ENCODE results near the gene MCL1.
A peak's percentile ranks its signal among the peaks of the same experiment; 100 is the strongest.
"Not testable (repeated sequence)": the region's sequence is repeated elsewhere in the genome, so short reads cannot be mapped to it uniquely, and the experiment has no call there.

The MCL1 gene

GRCh38 chr1:150580966-150581365 is 1.6 kb upstream of the MCL1 start:
- H3K27me3 Mint-ChIP-seq, DNase-seq, H3K9me3 Mint-ChIP-seq: not testable (repeated sequence)
- peaks cover 35% of the 10 kb centered on the region for H3K36me3 Mint-ChIP-seq (ENCODE audit: low read depth)
- peaks cover 20% of the 10 kb centered on the region for H3K4me1 Mint-ChIP-seq (ENCODE audit: low read depth)
- peak overlapping the region; percentile 99 for H3K4me3 Mint-ChIP-seq
- H3K27ac Mint-ChIP-seq, result peak overlapping the region; percentile 96

- peak overlapping the region; percentile 96 for H3K27ac Mint-ChIP-seq
- peak overlapping the region; percentile 99 for H3K4me3 Mint-ChIP-seq
- peaks cover 43% of the 10 kb centered on the region for H3K36me3 Mint-ChIP-seq (ENCODE audit: low read depth)
- H3K4me1 Mint-ChIP-seq (ENCODE audit: low read depth), result peaks cover 25% of the 10 kb centered on the region
- H3K9me3 Mint-ChIP-seq, result no peaks in the 10 kb centered on the region
- no peak for DNase-seq
- no peaks in the 10 kb centered on the region for H3K27me3 Mint-ChIP-seq
Measured at GRCh38 chr1:150579945-150580642, 684 bp upstream of the MCL1 start.

DNA sequence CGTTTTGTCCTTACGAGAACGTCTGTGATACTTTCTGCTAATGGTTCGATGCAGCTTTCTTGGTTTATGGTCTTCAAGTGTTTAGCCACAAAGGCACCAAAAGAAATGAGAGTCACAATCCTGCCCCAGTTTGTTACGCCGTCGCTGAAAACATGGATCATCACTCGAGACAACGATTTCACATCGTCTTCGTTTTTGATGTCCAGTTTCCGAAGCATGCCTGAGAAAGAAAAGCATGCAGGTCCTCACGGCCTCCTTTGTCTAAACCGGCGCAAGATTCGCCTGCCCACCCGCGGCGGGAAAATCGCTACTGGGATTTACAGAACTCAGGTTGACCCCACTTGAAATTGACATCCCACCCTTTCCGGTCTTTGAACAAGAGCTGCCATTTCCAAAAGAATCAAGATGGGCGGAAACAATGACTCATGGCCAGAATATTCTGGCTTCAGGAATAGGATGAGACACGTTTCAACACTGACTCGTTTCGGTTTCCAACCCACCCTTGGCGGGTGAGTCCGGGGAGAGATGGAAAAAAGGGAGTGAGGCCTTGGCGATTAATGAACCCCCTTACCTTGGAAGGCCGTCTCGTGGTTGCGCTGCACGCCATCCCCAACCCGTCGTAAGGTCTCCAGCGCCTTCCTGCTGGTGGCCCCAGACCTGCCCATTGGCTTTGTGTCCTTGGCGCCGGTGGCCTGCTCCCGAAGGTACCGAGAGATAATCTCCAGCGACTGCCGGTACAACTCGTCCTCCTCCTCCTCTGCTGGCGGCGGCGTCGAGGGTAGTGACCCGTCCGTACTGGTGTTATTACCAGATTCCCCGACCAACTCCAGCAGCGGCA is 919 bp downstream of the MCL1 start:
- Mint-ChIP-seq H3K9me3 (no peaks in the 10 kb centered on the region), H3K4me1 (ENCODE audit: low read depth) (peaks cover 39% of the 10 kb centered on the region), H3K27me3 (no peaks in the 10 kb centered on the region), H3K4me3 (peak overlapping the region; percentile 99), H3K36me3 (ENCODE audit: low read depth) (peaks cover 59% of the 10 kb centered on the region), H3K27ac (peak overlapping the region; percentile 99)
- DNase-seq, result peak; percentile 78

DNA sequence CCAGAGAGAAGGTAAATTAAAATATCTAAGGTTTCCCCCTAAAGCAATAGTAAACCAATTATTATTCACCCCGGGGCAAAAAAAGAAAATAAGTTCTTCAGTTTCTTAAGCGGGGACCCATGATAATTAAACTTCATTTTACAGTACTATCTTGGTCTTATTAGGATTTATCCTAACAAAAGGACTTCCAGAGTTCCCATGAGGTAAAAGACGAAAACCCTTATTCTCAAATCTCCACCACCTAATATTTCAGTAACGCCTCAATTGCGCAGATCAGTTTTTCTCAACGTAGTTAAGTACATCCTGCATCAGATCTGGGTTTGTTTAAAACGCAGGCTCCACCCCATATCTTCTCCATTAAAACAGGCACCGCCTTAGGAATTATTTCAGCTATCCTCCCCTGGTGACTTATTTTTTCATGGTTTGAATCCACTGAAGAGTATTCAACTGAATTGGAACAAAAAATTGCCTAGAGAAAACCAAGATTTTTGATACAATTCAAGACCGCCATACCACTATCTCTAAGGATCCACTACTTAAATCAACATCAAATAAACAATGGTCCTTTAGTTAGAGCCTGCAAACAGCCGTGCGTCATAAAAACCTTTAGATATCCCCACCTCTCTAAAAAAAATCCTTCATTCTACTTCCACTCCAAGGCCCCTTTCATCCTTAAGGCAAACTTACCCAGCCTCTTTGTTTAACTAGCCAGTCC is 1.7 kb downstream of the MCL1 start:
- H3K27me3 Mint-ChIP-seq, result no peaks in the 10 kb centered on the region
- no peak for DNase-seq
- H3K36me3 Mint-ChIP-seq (ENCODE audit: low read depth), result peaks cover 67% of the 10 kb centered on the region
- peaks cover 47% of the 10 kb centered on the region for H3K4me1 Mint-ChIP-seq (ENCODE audit: low read depth)
- no peaks in the 10 kb centered on the region for H3K9me3 Mint-ChIP-seq
- H3K27ac Mint-ChIP-seq, result peak overlapping the region; percentile 99
- H3K4me3 Mint-ChIP-seq, result peak overlapping the region; percentile 99

- H3K4me1 Mint-ChIP-seq (ENCODE audit: low read depth), result peaks cover 50% of the 10 kb centered on the region
- peak overlapping the region; percentile 99 for H3K27ac Mint-ChIP-seq
- H3K27me3 Mint-ChIP-seq, result no peaks in the 10 kb centered on the region
- DNase-seq, result no peak
- H3K36me3 Mint-ChIP-seq (ENCODE audit: low read depth), result peaks cover 75% of the 10 kb centered on the region
- peak overlapping the region; percentile 99 for H3K4me3 Mint-ChIP-seq
- H3K9me3 Mint-ChIP-seq, result no peaks in the 10 kb centered on the region
Measured at GRCh38 chr1:150576794-150577556, 2.4 kb downstream of the MCL1 start.

DNA sequence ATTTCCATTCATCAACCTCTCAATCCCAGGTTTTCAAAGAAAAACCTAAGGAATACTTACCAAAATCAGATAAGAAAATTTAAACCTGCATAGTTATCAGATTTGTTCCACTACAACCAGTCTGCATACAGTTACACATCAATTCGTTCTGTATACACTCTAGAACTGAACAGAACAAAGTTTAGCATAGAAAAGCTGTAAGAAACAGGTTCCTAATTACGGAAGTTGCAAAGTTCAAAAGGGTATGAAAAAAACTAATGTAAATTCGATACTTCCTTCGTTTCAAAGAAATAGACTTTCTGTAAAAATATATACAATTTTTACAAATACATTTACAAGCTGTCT is 3.1 kb downstream of the MCL1 start:
- Mint-ChIP-seq H3K4me1 (ENCODE audit: low read depth) (peaks cover 52% of the 10 kb centered on the region), H3K27ac (peak overlapping the region; percentile 99), H3K36me3 (ENCODE audit: low read depth) (peaks cover 81% of the 10 kb centered on the region), H3K27me3 (no peaks in the 10 kb centered on the region), H3K9me3 (no peaks in the 10 kb centered on the region), H3K4me3 (peak overlapping the region; percentile 99)
- no peak for DNase-seq

DNA sequence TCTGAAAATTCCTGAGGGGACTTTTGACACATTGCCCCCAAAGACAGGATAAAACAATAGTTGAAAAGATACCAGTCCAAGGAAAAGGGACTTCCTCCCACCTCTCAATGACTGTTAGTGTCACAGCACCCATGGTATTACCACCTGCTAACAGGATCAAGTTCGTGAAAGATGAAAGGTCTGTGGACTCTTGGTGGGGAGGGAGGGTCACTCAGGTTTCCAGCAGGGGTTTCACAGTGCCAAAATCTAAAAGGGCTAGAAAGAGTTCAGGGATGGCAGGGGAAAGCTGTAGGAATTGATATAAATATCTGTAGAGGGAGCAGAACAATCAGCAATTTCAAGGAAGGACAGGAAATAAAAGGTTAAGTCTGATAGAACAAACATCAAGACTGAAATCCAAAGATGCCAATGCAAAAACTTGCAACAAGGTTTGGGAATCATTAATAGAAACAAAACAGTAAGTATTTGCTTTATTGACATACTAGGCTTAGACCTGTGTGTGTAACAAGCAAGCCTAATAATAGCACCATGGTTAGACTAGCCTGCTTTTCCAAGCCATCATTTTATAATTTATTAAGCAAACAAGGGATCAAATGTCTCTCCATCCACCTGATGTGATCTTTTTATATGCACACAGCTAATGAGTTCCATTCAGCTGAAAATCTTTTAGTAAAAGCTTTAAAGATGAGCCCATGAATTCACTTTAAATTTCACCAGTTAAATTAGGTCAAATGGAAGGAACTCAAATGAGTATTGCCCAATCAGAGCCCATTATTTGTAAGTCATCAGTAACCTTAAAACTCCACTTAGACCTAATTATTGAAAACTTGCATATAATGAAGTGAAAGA is 3.7 kb downstream of the MCL1 start:
- H3K27ac Mint-ChIP-seq, result peak overlapping the region; percentile 99
- H3K36me3 Mint-ChIP-seq (ENCODE audit: low read depth), result peaks cover 87% of the 10 kb centered on the region
- peaks cover 54% of the 10 kb centered on the region for H3K4me1 Mint-ChIP-seq (ENCODE audit: low read depth)
- peak overlapping the region; percentile 99 for H3K4me3 Mint-ChIP-seq
- H3K27me3 Mint-ChIP-seq, result no peaks in the 10 kb centered on the region
- H3K9me3 Mint-ChIP-seq, result no peaks in the 10 kb centered on the region
- DNase-seq, result no peak

DNA sequence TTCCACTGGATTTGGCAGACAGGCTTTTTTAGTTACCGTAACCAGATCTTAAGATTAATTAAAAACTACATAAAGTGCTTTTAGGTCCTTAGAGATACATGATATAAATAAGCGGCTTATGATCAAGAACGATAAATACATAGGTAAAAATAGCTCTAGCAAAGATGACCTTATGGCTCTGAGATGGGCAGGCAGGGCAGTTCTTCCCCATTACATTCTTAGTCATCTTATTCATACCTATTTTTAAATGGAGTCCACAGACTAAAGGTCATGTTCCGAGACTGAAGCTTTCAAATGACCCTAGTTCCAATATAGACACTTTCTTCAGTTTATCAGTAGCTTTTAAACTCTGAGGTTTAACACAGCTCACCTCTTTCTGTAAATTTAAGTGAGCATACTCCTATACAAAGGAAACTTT is 4.3 kb downstream of the MCL1 start:
- peak overlapping the region; percentile 99 for H3K4me3 Mint-ChIP-seq
- H3K27ac Mint-ChIP-seq, result peak overlapping the region; percentile 99
- H3K36me3 Mint-ChIP-seq (ENCODE audit: low read depth), result peaks cover 93% of the 10 kb centered on the region
- DNase-seq, result no peak
- H3K27me3 Mint-ChIP-seq, result no peaks in the 10 kb centered on the region
- H3K9me3 Mint-ChIP-seq, result no peaks in the 10 kb centered on the region
- H3K4me1 Mint-ChIP-seq (ENCODE audit: low read depth), result peaks cover 54% of the 10 kb centered on the region

- H3K9me3 Mint-ChIP-seq, result no peaks in the 10 kb centered on the region
- H3K4me3 Mint-ChIP-seq, result peak overlapping the region; percentile 99
- H3K27me3 Mint-ChIP-seq, result no peaks in the 10 kb centered on the region
- peak overlapping the region; percentile 99 for H3K27ac Mint-ChIP-seq
- DNase-seq, result no peak
- peaks cover 99% of the 10 kb centered on the region for H3K36me3 Mint-ChIP-seq (ENCODE audit: low read depth)
- peaks cover 56% of the 10 kb centered on the region for H3K4me1 Mint-ChIP-seq (ENCODE audit: low read depth)
Measured at GRCh38 chr1:150574260-150575071, 4.9 kb downstream of the MCL1 start.

DNA sequence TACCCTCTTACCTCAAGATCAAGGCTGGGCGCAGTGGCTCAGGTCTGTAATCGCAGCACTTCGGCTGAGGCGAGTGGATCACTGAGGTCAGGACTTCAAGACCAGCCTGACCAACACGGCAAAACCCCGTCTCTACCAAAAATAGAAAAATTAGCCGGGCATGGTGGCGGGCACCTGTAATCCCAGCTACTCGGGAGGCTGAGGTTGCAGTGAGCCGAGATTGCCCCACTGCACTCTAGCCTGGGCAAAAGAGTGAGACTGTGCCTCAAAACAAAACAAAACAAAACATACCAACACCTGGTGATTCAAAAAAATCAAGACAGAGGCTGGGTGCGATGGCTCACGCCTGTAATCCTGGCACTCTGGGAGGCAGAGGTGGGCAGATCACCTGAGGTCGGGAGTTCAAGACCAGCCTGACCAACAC is 5.8 kb downstream of the MCL1 start:
- Mint-ChIP-seq H3K27ac (peak overlapping the region; percentile 99), H3K36me3 (ENCODE audit: low read depth) (peaks cover 96% of the 10 kb centered on the region), H3K4me3 (peak overlapping the region; percentile 99), H3K4me1 (ENCODE audit: low read depth) (peaks cover 63% of the 10 kb centered on the region)
- not testable (repeated sequence) for H3K27me3 Mint-ChIP-seq, DNase-seq, H3K9me3 Mint-ChIP-seq

DNA sequence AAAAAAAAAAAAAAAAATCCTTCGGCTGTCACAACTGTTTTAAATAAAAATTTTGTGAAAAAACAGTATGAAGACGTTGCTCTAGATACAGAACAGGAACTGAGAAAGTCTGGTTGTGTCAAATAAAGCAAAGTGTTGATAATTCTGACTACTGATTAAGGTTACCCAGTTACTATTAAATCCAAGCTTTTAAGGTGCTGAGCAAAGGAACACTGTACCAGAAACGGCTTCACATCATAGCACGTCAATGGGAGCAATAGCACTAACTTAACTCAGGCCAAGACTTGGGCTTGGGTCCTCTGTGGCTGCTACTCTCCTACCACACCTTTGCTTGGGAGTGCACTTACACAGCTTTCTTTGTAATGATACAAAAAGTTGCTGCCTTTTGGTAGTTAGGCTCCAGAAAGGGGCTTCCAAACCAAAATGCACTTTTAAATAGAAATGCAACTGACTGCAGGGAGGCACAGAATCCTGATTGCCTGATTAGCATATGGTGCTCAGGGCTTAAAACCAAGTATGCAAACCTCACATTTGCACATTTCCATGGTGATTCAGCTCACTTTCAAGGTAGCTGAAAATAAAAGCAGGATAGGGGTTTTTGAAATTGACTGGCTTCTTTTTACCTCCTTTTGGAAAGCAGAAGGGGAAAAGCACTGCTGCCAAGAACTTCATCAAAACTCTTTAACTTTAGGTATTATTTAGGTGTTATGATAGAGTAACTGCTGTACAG is 6.3 kb downstream of the MCL1 start:
- peaks cover 69% of the 10 kb centered on the region for H3K4me1 Mint-ChIP-seq (ENCODE audit: low read depth)
- H3K4me3 Mint-ChIP-seq, result peak overlapping the region; percentile 99
- H3K27ac Mint-ChIP-seq, result peak overlapping the region; percentile 99
- H3K9me3 Mint-ChIP-seq, result no peaks in the 10 kb centered on the region
- H3K27me3 Mint-ChIP-seq, result no peaks in the 10 kb centered on the region
- DNase-seq, result no peak
- H3K36me3 Mint-ChIP-seq (ENCODE audit: low read depth), result peaks cover 90% of the 10 kb centered on the region

- Mint-ChIP-seq H3K36me3 (ENCODE audit: low read depth) (peaks cover 57% of the 10 kb centered on the region), H3K27ac (peak overlapping the region; percentile 99), H3K27me3 (no peaks in the 10 kb centered on the region), H3K4me1 (ENCODE audit: low read depth) (peaks cover 90% of the 10 kb centered on the region), H3K9me3 (no peaks in the 10 kb centered on the region), H3K4me3 (peak overlapping the region; percentile 99)
- no peak for DNase-seq
Measured at GRCh38 chr1:150568594-150568966, 10.8 kb downstream of the MCL1 start.

Data from activated T-cell treated with anti-CD3 and anti-CD28 coated beads, Interleukin-2, amount 50 U/mL, for 24 hours (primary cell).